SK-N-SH (cell line): Measurements from ENCODE around the gene FAM120A. TPM values are rescaled to one million over a fixed set of nuclear protein-coding genes. Genes with fewer than 3 reads are reported as not detected.

Experiments used
- CTCF ChIA-PET: fragments of 300-600, 350-600 bp; formaldehyde crosslinking; extraction: SDS; loops from one replicate; lab custom pipeline; 2021; lab: Yijun Ruan, JAX
- POLR2A ChIA-PET: fragments of 350-600 bp; sonication (Branson Sonifier 250); formaldehyde crosslinking; extraction: SDS; loops from one replicate; lab custom pipeline; 2020; ENCODE audit warnings: antibody characterized with exemption, inconsistent platforms; lab: Yijun Ruan, JAX
- DNase-seq: peaks from one replicate; pipeline ENCODE4 v3.0.0; 2012
- H2AFZ ChIP-seq: fragments of 200-600 bp; sonication (generic); 2 replicates; pipeline ENCODE4 v1.8.1; 2016; ENCODE audit warnings: antibody characterized with exemption, mild to moderate bottlenecking, low read depth
- H3F3A ChIP-seq: fragments of 200-600 bp; sonication (generic); replicated peaks from 2 replicates; pipeline ENCODE3; 2016; ENCODE audit warnings: antibody characterized with exemption, mild to moderate bottlenecking; ENCODE audit not compliant: insufficient read depth
- H3K27ac ChIP-seq, 2 experiments: fragments of 200-500 bp in 1 of 2; fragments of 200-600 bp in 1 of 2; sonication (Bioruptor generic) in 1 of 2; sonication (generic), shearing (Covaris generic) in 1 of 2; 2 replicates each; pipeline versions ENCODE4 v1.5.1 to v1.6.1; 2014 to 2016; ENCODE audit warnings: low read depth in 2 of 2, inconsistent platforms in 1 of 2, low read length in 1 of 2, mild to moderate bottlenecking in 1 of 2, mixed read lengths in 1 of 2
- H3K27me3 ChIP-seq: fragments of 200-600 bp; sonication (generic), shearing (Covaris generic); 2 replicates; pipeline ENCODE4 v1.6.1; 2016; ENCODE audit warnings: mixed run types; ENCODE audit not compliant: insufficient read depth
- H3K36me3 ChIP-seq, 2 experiments: fragments of 200-500 bp in 1 of 2; fragments of 200-600 bp in 1 of 2; sonication (Bioruptor generic) in 1 of 2; sonication (generic) in 1 of 2; replicated peaks in 1 of 2; 2 replicates each; pipeline versions ENCODE3 to v1.5.1; 2014 to 2016; ENCODE audit warnings: low read length in 1 of 2, mild to moderate bottlenecking in 1 of 2; ENCODE audit not compliant: insufficient read depth in 2 of 2, control insufficient read depth in 1 of 2
- H3K4me1 ChIP-seq, 2 experiments: fragments of 200-500 bp in 1 of 2; fragments of 200-600 bp in 1 of 2; sonication (Bioruptor generic) in 1 of 2; sonication (generic), shearing (Covaris generic) in 1 of 2; 2 replicates each; pipeline versions ENCODE4 v1.5.1 to v1.6.1; 2014 to 2016; ENCODE audit warnings: low read depth in 1 of 2, low read length in 1 of 2, mixed run types in 1 of 2; ENCODE audit not compliant: insufficient read depth in 2 of 2, control insufficient read depth in 1 of 2
- H3K4me2 ChIP-seq: fragments of 200-600 bp; sonication (generic), shearing (Covaris generic); 2 replicates; pipeline ENCODE4 v1.6.1; 2017; ENCODE audit warnings: mixed run types
- H3K4me3 ChIP-seq, 2 experiments: fragments of 200-500 bp in 1 of 2; fragments of 200-600 bp in 1 of 2; sonication (Bioruptor generic) in 1 of 2; sonication (generic), shearing (Covaris generic) in 1 of 2; 2 replicates each; pipeline versions ENCODE4 v1.5.1 to v1.8.1; 2014 to 2016; ENCODE audit warnings: low read depth in 2 of 2, inconsistent platforms in 1 of 2, low read length in 1 of 2, mild to moderate bottlenecking in 1 of 2, mixed read lengths in 1 of 2, moderate library complexity in 1 of 2
- H3K79me2 ChIP-seq: fragments of 200-600 bp; sonication (generic); 2 replicates; pipeline ENCODE4 v1.8.1; 2017; ENCODE audit warnings: mild to moderate bottlenecking; ENCODE audit not compliant: insufficient read depth
- H3K9ac ChIP-seq: fragments of 200-600 bp; sonication (generic); 2 replicates; pipeline ENCODE4 v1.6.1; 2017; ENCODE audit warnings: mixed run types
- H3K9me2 ChIP-seq: fragments of 200-600 bp; sonication (generic); 2 replicates; pipeline ENCODE4 v1.6.1; 2017; ENCODE audit warnings: mixed run types
- H3K9me3 ChIP-seq: fragments of 200-600 bp; sonication (generic); 2 replicates; pipeline ENCODE4 v1.6.1; 2017; ENCODE audit warnings: mixed run types, mild to moderate bottlenecking, moderate library complexity
- H4K20me1 ChIP-seq: fragments of 200-600 bp; sonication (generic); 2 replicates; pipeline ENCODE4 v1.6.1; 2017; ENCODE audit warnings: mild to moderate bottlenecking, mixed run types; ENCODE audit not compliant: insufficient read depth
- EP300 ChIP-seq, 2 experiments: IDR thresholded peaks; 2 replicates each; pipeline versions ENCODE4 v1.4.0 to v1.6.1; 2012; ENCODE audit warnings: borderline replicate concordance in 1 of 2, low read depth in 1 of 2, low read length in 1 of 2
- EZH2phosphoT487 ChIP-seq: fragments of 200-600 bp; sonication (generic); IDR thresholded peaks from 2 replicates; pipeline ENCODE4 v1.6.1; 2017; ENCODE audit warnings: low read depth, mixed run types, mild to moderate bottlenecking, antibody characterized with exemption, moderate library complexity, borderline replicate concordance
- FOSL2 ChIP-seq: IDR thresholded peaks from 2 replicates; pipeline ENCODE4 v1.4.0; 2012; ENCODE audit warnings: low read depth, mild to moderate bottlenecking, moderate library complexity, borderline replicate concordance
- FOXJ3 ChIP-seq: sonication (generic); formaldehyde crosslinking; IDR thresholded peaks from 2 replicates; pipeline ENCODE4 v1.5.1; 2020; ENCODE audit warnings: mild to moderate bottlenecking, missing genetic modification reagents
- FOXM1 ChIP-seq: IDR thresholded peaks from 2 replicates; pipeline ENCODE4 v1.4.0; 2012; ENCODE audit warnings: low read depth, mild to moderate bottlenecking
- GABPA ChIP-seq: IDR thresholded peaks from 2 replicates; pipeline ENCODE4 v1.4.0; 2012; ENCODE audit warnings: low read depth, mild to moderate bottlenecking
- GATA2 ChIP-seq: sonication (generic); formaldehyde crosslinking; IDR thresholded peaks from 2 replicates; pipeline ENCODE4 v1.5.0; 2020; ENCODE audit warnings: mild to moderate bottlenecking, missing genetic modification reagents
- JUND ChIP-seq: IDR thresholded peaks from 2 replicates; pipeline ENCODE4 v1.4.0; 2012
- MAX ChIP-seq: IDR thresholded peaks from 2 replicates; pipeline ENCODE4 v1.4.0; 2012; ENCODE audit warnings: low read depth
- MXI1 ChIP-seq: IDR thresholded peaks from 2 replicates; pipeline ENCODE4 v1.6.1; 2012; ENCODE audit warnings: mild to moderate bottlenecking, low read depth, low read length, improper control_type of control experiment
- NFIC ChIP-seq: IDR thresholded peaks from 2 replicates; pipeline ENCODE4 v1.4.0; 2012; ENCODE audit warnings: borderline replicate concordance
- NRF1 ChIP-seq: IDR thresholded peaks from 2 replicates; pipeline ENCODE4 v1.6.1; 2012; ENCODE audit warnings: low read depth, mild to moderate bottlenecking, low read length
- PBX3 ChIP-seq: IDR thresholded peaks from 2 replicates; pipeline ENCODE4; 2012
- POLR2AphosphoS5 ChIP-seq: IDR thresholded peaks from 2 replicates; pipeline ENCODE4 v1.6.1; 2012; ENCODE audit warnings: low read depth, low read length
- RAD21 ChIP-seq: IDR thresholded peaks from 2 replicates; pipeline ENCODE4 v1.6.1; 2012; ENCODE audit warnings: mild to moderate bottlenecking, low read length
- RXRA ChIP-seq: IDR thresholded peaks from 2 replicates; pipeline ENCODE4 v1.4.0; 2012; ENCODE audit warnings: low read depth, mild to moderate bottlenecking, borderline replicate concordance
- TAF1 ChIP-seq: IDR thresholded peaks from 2 replicates; pipeline ENCODE4 v1.6.1; 2012; ENCODE audit warnings: low read depth, mild to moderate bottlenecking, low read length, moderate library complexity, borderline replicate concordance
- TCF12 ChIP-seq: IDR thresholded peaks from 2 replicates; pipeline ENCODE4 v1.4.0; 2012
- USF1 ChIP-seq: IDR thresholded peaks from 2 replicates; pipeline ENCODE4 v1.4.0; 2012; ENCODE audit warnings: low read depth, borderline replicate concordance
- YY1 ChIP-seq: IDR thresholded peaks from 2 replicates; pipeline ENCODE4 v1.4.0; 2012; ENCODE audit warnings: low read depth, mild to moderate bottlenecking
- ZBTB33 ChIP-seq: IDR thresholded peaks from 2 replicates; pipeline ENCODE4 v1.4.0; 2012; ENCODE audit warnings: low read depth, borderline replicate concordance
- WGBS: methylation state at CpG from one replicate; pipeline ENCODE4 v1.1.6; 2017; ENCODE audit warnings: low lambda C conversion rate; 5-methylcytosine and 5-hydroxymethylcytosine counted together
- polyA plus RNA-seq, 3 experiments: library from polyadenylated mRNA; depleted of rRNA; stranded (reverse); fragments of >200 nt; gene quantifications; 2 replicates each; pipeline ENCODE4 v1.2.3, GENCODE V29; 2012

Gene FAM120A
- polyA plus RNA-seq, 1 of the 3 experiments (the other 2 are of a cell fraction), result 58.6 TPM

GRCh38 chr9:93471124-93471523, 19.6 kb downstream of the FAM120A start:
- no peaks in the 10 kb centered on the region for H3K9me2 ChIP-seq
- H3K79me2 ChIP-seq, result peaks cover 93% of the 10 kb centered on the region
- H2AFZ ChIP-seq, result no peak overlapping the region
- H3K4me3 ChIP-seq, result no peak overlapping the region
- H3K27me3 ChIP-seq, result no peaks in the 10 kb centered on the region
- no peaks in the 10 kb centered on the region for H3K9me3 ChIP-seq
- no peak for DNase-seq
- CTCF ChIA-PET, result interaction anchor here (1.7 kb wide), 1 partner anchor 95 kb away, joined by 4 read pairs; no protein-coding TSS in a partner anchor
- peaks cover 13 to 26% of the 10 kb centered on the region in 2 experiments for H3K36me3 ChIP-seq
- H3K4me1 ChIP-seq, result peaks cover 16 to 20% of the 10 kb centered on the region in 2 experiments; a peak in 3 of 4 replicates
- no peak overlapping the region for H3K4me2 ChIP-seq
- H3F3A ChIP-seq, result no peaks in the 10 kb centered on the region
- peaks cover 33% of the 10 kb centered on the region for H4K20me1 ChIP-seq
- 89% methylated on average over 6 of the region's 6 CpGs for WGBS
- no peak overlapping the region for H3K27ac ChIP-seq
- no peak overlapping the region for H3K9ac ChIP-seq
- POLR2A ChIA-PET, result no interaction called here
- TF ChIP-seq EP300 (IDR thresholded peaks at IDR 0.05; ENCODE audit: borderline replicate concordance in 1 of 2, low read depth in 1 of 2, low read length in 1 of 2) (no peak), USF1 (no peak), PBX3 (no peak), RXRA (no peak), NRF1 (no peak), MXI1 (no peak), MAX (no peak), NFIC (no peak), FOXM1 (no peak), FOSL2 (no peak), TAF1 (no peak), TCF12 (no peak), GATA2 (no peak), GABPA (no peak)

GRCh38 chr9:93473411-93473810, 21.9 kb downstream of the FAM120A start:
- H3K9me3 ChIP-seq, result no peaks in the 10 kb centered on the region
- no peaks in the 10 kb centered on the region for H3F3A ChIP-seq
- H3K4me1 ChIP-seq, result peaks cover 6 to 7% of the 10 kb centered on the region in 2 experiments; a peak in 3 of 4 replicates
- 84% methylated on average over 5 of the region's 5 CpGs for WGBS
- H4K20me1 ChIP-seq, result peaks cover 18% of the 10 kb centered on the region
- no peak for TF ChIP-seq ZBTB33
- no peak for TF ChIP-seq MAX
- TF ChIP-seq GATA2, result no peak
- TF ChIP-seq POLR2AphosphoS5, result no peak
- no peak for TF ChIP-seq EZH2phosphoT487
- TF ChIP-seq JUND, result no peak
- TF ChIP-seq FOXJ3 (CRISPR knock-in tag), result no peak
- no peak for TF ChIP-seq YY1
- TF ChIP-seq TAF1, result no peak
- no peak for TF ChIP-seq FOSL2
- TF ChIP-seq RAD21, result no peak
- H3K27me3 ChIP-seq, result no peaks in the 10 kb centered on the region
- ChIA-PET CTCF (no interaction called here), POLR2A (interaction anchor here (1.3 kb wide), 1 partner anchor 19 kb away, joined by 4 read pairs; no protein-coding TSS in a partner anchor)
- H3K79me2 ChIP-seq, result peaks cover 91% of the 10 kb centered on the region
- no peak for DNase-seq
- H3K4me2 ChIP-seq, result no peak overlapping the region
- H3K4me3 ChIP-seq, result no peak overlapping the region
- no peak overlapping the region for H3K27ac ChIP-seq
- peaks cover 29 to 31% of the 10 kb centered on the region in 2 experiments for H3K36me3 ChIP-seq
- H3K9ac ChIP-seq, result no peak overlapping the region
- no peaks in the 10 kb centered on the region for H3K9me2 ChIP-seq
- no peak overlapping the region for H2AFZ ChIP-seq
